Adrenal gland (tissue), 19 donors: Measurements from ENCODE around the gene OR2T8. TPM values are rescaled to one million over a fixed set of nuclear protein-coding genes. Genes with fewer than 3 reads are reported as not detected.

Experiments used
- DNase-seq, 7 donors: peaks; one replicate each; pipeline ENCODE4 v3.0.0-alpha.2; 2019 to 2020
- H3K27ac ChIP-seq, 5 donors: fragments of 200-600 bp; sonication (generic) in 4 of 5; 1 replicate in 3 of 5; 2 replicates in 2 of 5; pipeline versions ENCODE4 v1.5.1 to v1.8.0; 2016 to 2020; ENCODE audit warnings: mild to moderate bottlenecking in 1 of 5
- H3K27me3 ChIP-seq: fragments of 200-600 bp; 2 replicates; pipeline ENCODE4 v1.8.0; 2021
- H3K36me3 ChIP-seq, 2 donors: fragments of 200-600 bp; replicated peaks in 1 of 2; 1 replicate in 1 of 2; 2 replicates in 1 of 2; pipeline versions ENCODE4 v1.5.1 to v1.8.0; 2018 to 2022
- H3K4me1 ChIP-seq, 2 donors: fragments of 200-600 bp; replicated peaks in 1 of 2; 1 replicate in 1 of 2; 2 replicates in 1 of 2; pipeline versions ENCODE4 v1.5.1 to v1.8.0; 2018 to 2021
- H3K4me3 ChIP-seq, 4 donors: fragments of 200-600 bp; sonication (generic) in 3 of 4; one replicate each; pipeline ENCODE4 v1.5.1; 2016 to 2018
- H3K9me3 ChIP-seq, 3 donors: fragments of 200-600 bp; sonication (generic) in 1 of 3; replicated peaks in 1 of 3; 1 replicate in 2 of 3; 2 replicates in 1 of 3; pipeline versions ENCODE4 v1.5.1 to v1.8.0; 2016 to 2021
- POLR2A ChIP-seq, 2 donors: fragments of 450-650 bp; IDR thresholded peaks; one replicate each; pipeline ENCODE4 v1.6.1; 2017; ENCODE audit warnings: antibody characterized with exemption in 2 of 2, mild to moderate bottlenecking in 2 of 2, moderate library complexity in 1 of 2
- WGBS, 4 donors: extraction: QIAGEN DNeasy Blood & Tissue Kit in 2 of 4; methylation state at CpG; one replicate each; pipeline versions ENCODE4 v1.1.5 to v1.1.7; 2013 to 2017; 5-methylcytosine and 5-hydroxymethylcytosine counted together
- intact Hi-C, 2 donors: fragments of 100-400 bp; cut with DNase I; formaldehyde crosslinking; loops; one replicate each; pipeline versions ENCODE4 v1.14.1 to v1.15.0; 2022 to 2023
- long read RNA-seq, 10 donors: library from polyadenylated mRNA in 3 of 10; unstranded in 2 of 10; stranded (forward) in 1 of 10; transcript quantifications; one replicate each; pipeline ENCODE4 v2.0.0 and lab custom pipeline, GENCODE V29; 2021 to 2026
- polyA plus RNA-seq, 3 donors: library from polyadenylated mRNA; stranded (reverse); fragments of 200-250 nt in 2 of 3; fragments of 350-450 nt in 1 of 3; fragmentation: Illumina TruSeq in 1 of 3; extraction: RNeasy Lipid Tissue Mini Kit (QIAGEN cat#74804) in 1 of 3; gene quantifications; one replicate each; pipeline ENCODE4 v1.2.3, GENCODE V29; 2013 to 2014
- total RNA-seq, 9 donors: library from RNA; depleted of rRNA in 4 of 9; stranded (reverse); fragments of >200 nt in 4 of 9; fragments of 120-200 nt in 1 of 9; fragmentation: NEBNext Ultra II Directional in 1 of 9; extraction: Animal tissue kit (Norgen Biotek cat#: 25700) in 1 of 9; gene quantifications; one replicate each; pipeline versions ENCODE4 v1.1.0 to v1.2.4, GENCODE V29; 2013 to 2023
- TF ChIP-seq, protein P1 (sequence below), 6 experiments: fragments of 450-650 bp in 4 of 6; fragments of 200-600 bp in 2 of 6; sonication (generic) in 1 of 6; IDR thresholded peaks; 1 replicate in 5 of 6; 2 replicates in 1 of 6; pipeline versions ENCODE4 v1.5.1 to v1.8.0; 2016 to 2021; ENCODE audit warnings: antibody characterized with exemption in 6 of 6, mild to moderate bottlenecking in 2 of 6, moderate library complexity in 1 of 6
- donor health status: healthy with polysubstance abuse.
- donor health status: Bipolar disorder and iron deficiency.
- donor health status: DM: yes; HTN: yes; CAD: no.
- donor health status: DM: no; HTN: no; CAD: no.
- donor health status: DM: no; HTN: no; CAD: no.
- donor health status: DM: yes; HTN: yes; CAD: no.

OR2T8 gene, protein sequence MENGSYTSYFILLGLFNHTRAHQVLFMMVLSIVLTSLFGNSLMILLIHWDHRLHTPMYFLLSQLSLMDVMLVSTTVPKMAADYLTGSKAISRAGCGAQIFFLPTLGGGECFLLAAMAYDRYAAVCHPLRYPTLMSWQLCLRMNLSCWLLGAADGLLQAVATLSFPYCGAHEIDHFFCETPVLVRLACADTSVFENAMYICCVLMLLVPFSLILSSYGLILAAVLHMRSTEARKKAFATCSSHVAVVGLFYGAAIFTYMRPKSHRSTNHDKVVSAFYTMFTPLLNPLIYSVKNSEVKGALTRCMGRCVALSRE
- total RNA-seq (not detected), polyA plus RNA-seq (not detected)
- long read RNA-seq, donor 1, result 0 reads
- long read RNA-seq, donor 2, result 0 reads
- long read RNA-seq, donor 3, result 0 reads
- long read RNA-seq, donor 4, result 0 reads
- long read RNA-seq, donor 5, result 0 reads
- long read RNA-seq, donor 6, result 0 reads
- long read RNA-seq, donor 7, result 0 reads
- long read RNA-seq, donor 8, result 0 reads
- long read RNA-seq, donor 9, result 0 reads
- long read RNA-seq, donor 10, result 0 reads

- H3K27me3 ChIP-seq, result no peaks in the 10 kb centered on the region
- no peaks in the 10 kb centered on the region for H3K36me3 ChIP-seq
- no peak for DNase-seq
- no peak within 1 kb of the TSS for H3K27ac ChIP-seq
- WGBS, 4 donors, result 37 to 78% (median 71%) methylated on average over 2 of the region's 2 CpGs
- H3K9me3 ChIP-seq, result no peaks in the 10 kb centered on the region
- no peaks in the 10 kb centered on the region for H3K4me1 ChIP-seq
- no peak within 1 kb of the TSS for H3K4me3 ChIP-seq
- intact Hi-C loops, result no loop called here
- no peak for TF ChIP-seq POLR2A (IDR thresholded peaks at IDR 0.05)
- TF ChIP-seq, protein P1, sequence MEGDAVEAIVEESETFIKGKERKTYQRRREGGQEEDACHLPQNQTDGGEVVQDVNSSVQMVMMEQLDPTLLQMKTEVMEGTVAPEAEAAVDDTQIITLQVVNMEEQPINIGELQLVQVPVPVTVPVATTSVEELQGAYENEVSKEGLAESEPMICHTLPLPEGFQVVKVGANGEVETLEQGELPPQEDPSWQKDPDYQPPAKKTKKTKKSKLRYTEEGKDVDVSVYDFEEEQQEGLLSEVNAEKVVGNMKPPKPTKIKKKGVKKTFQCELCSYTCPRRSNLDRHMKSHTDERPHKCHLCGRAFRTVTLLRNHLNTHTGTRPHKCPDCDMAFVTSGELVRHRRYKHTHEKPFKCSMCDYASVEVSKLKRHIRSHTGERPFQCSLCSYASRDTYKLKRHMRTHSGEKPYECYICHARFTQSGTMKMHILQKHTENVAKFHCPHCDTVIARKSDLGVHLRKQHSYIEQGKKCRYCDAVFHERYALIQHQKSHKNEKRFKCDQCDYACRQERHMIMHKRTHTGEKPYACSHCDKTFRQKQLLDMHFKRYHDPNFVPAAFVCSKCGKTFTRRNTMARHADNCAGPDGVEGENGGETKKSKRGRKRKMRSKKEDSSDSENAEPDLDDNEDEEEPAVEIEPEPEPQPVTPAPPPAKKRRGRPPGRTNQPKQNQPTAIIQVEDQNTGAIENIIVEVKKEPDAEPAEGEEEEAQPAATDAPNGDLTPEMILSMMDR (IDR thresholded peaks at IDR 0.05), result no peak
Measured at GRCh38 chr1:247919952-247920351, at the start of gene OR2T8. Gene OR2T8 (plus strand): TSS chr1:247920252. CDS start chr1:247921018, 766 bp downstream.

- DNase-seq, result no peak
- Histone ChIP-seq H3K4me3 (no peak overlapping the region), H3K36me3 (no peaks in the 10 kb centered on the region), H3K9me3 (no peaks in the 10 kb centered on the region), H3K27ac (no peak overlapping the region), H3K27me3 (no peaks in the 10 kb centered on the region), H3K4me1 (no peaks in the 10 kb centered on the region)
- no peak for TF ChIP-seq POLR2A (IDR thresholded peaks at IDR 0.05)
- TF ChIP-seq, protein P1 (IDR thresholded peaks at IDR 0.05), result no peak
- intact Hi-C loops, result no loop called here
- WGBS, 4 donors, result 74 to 88% (median 82%) methylated on average over 8 to 9 of the region's 9 CpGs
Measured at GRCh38 chr1:247883346-247883745, 36.7 kb upstream of the OR2T8 start.

GRCh38 chr1:247884797-247885413, 35.1 kb upstream of the OR2T8 start:
- Histone ChIP-seq H3K27me3 (no peaks in the 10 kb centered on the region), H3K4me1 (no peaks in the 10 kb centered on the region), H3K36me3 (no peaks in the 10 kb centered on the region), H3K9me3 (no peaks in the 10 kb centered on the region), H3K4me3 (no peak overlapping the region), H3K27ac (no peak overlapping the region)
- DNase-seq, result no peak
- TF ChIP-seq POLR2A (IDR thresholded peaks at IDR 0.05), result no peak
- TF ChIP-seq, protein P1 (IDR thresholded peaks at IDR 0.05), result no peak
- WGBS, 4 donors, result 80 to 86% (median 82%) methylated on average over 10 of the region's 10 CpGs
- intact Hi-C loops, result no loop called here

GRCh38 chr1:247895163-247895637, 24.9 kb upstream of the OR2T8 start, which contains the start of gene OR2W3:
Gene OR2W3 (plus strand): TSS chr1:247895587. CDS start chr1:247895587, 0 bp downstream.
- DNase-seq, result no peak
- Histone ChIP-seq H3K4me3 (no peak within 1 kb of the TSS), H3K27ac (no peak within 1 kb of the TSS), H3K27me3 (no peaks in the 10 kb centered on the region), H3K9me3 (no peaks in the 10 kb centered on the region), H3K36me3 (no peaks in the 10 kb centered on the region), H3K4me1 (no peaks in the 10 kb centered on the region)
- intact Hi-C loops, result no loop called here
- WGBS, 4 donors, result 36 to 45% (median 42%) methylated on average over 2 of the region's 2 CpGs
- TF ChIP-seq POLR2A (IDR thresholded peaks at IDR 0.05), result no peak
- TF ChIP-seq, protein P1 (IDR thresholded peaks at IDR 0.05), result no peak
